GM23338 (cell line): ENCODE data around the gene DYNLT4. TPM values are rescaled to one million over a fixed set of nuclear protein-coding genes. Genes with fewer than 3 reads are reported as not detected.

Experiments used
- ATAC-seq: fragments of 200-7000 bp; cut with Tn5 transposase; 3 replicates; pipeline ENCODE4 v1.9.1; 2020
- DNase-seq: peaks from one replicate; pipeline ENCODE4 v3.0.0-alpha.2; 2015; ENCODE audit warnings: low spot score
- H2AFZ ChIP-seq: fragments of 200-600 bp; sonication (generic); 2 replicates; pipeline ENCODE4 v1.8.0; 2016; ENCODE audit warnings: antibody characterized with exemption, mild to moderate bottlenecking, moderate library complexity
- H3F3A ChIP-seq: fragments of 200-600 bp; sonication (generic); replicated peaks from 2 replicates; pipeline ENCODE4 v1.8.0; 2017; ENCODE audit warnings: antibody characterized with exemption, mixed run types, low read depth
- H3K27ac ChIP-seq: fragments of 200-600 bp; sonication (generic); 2 replicates; pipeline ENCODE4 v1.6.1; 2016; ENCODE audit warnings: low read depth
- H3K27me3 ChIP-seq: fragments of 200-600 bp; sonication (generic); 2 replicates; pipeline ENCODE4 v1.8.0; 2016; ENCODE audit warnings: mild to moderate bottlenecking, mixed run types, moderate library complexity; ENCODE audit not compliant: insufficient read depth
- H3K36me3 ChIP-seq: fragments of 200-600 bp; sonication (generic); 2 replicates; pipeline ENCODE4 v1.8.0; 2016; ENCODE audit warnings: mild to moderate bottlenecking; ENCODE audit not compliant: insufficient read depth
- H3K4me1 ChIP-seq: fragments of 200-600 bp; sonication (generic); 2 replicates; pipeline ENCODE4 v1.8.0; 2016; ENCODE audit warnings: mild to moderate bottlenecking, moderate library complexity; ENCODE audit not compliant: insufficient read depth
- H3K4me2 ChIP-seq: fragments of 200-600 bp; sonication (generic); 2 replicates; pipeline ENCODE4 v1.7.1; 2017; ENCODE audit warnings: mixed run types
- H3K4me3 ChIP-seq: fragments of 200-600 bp; sonication (generic); 2 replicates; pipeline ENCODE4 v1.6.1; 2016; ENCODE audit warnings: mixed run types
- H3K79me2 ChIP-seq: fragments of 200-600 bp; sonication (generic); replicated peaks from 2 replicates; pipeline ENCODE4 v1.8.0; 2017; ENCODE audit warnings: mild to moderate bottlenecking; ENCODE audit not compliant: insufficient read depth
- H3K9me2 ChIP-seq: fragments of 200-600 bp; sonication (generic); 2 replicates; pipeline ENCODE4 v1.8.0; 2017; ENCODE audit not compliant: insufficient read depth
- H4K20me1 ChIP-seq: fragments of 200-600 bp; sonication (generic); replicated peaks from 2 replicates; pipeline ENCODE4 v1.8.0; 2017; ENCODE audit warnings: mild to moderate bottlenecking; ENCODE audit not compliant: insufficient read depth
- H3K27ac Mint-ChIP-seq: 2 replicates; pipeline ENCODE4 v1.8.0; 2020; ENCODE audit warnings: inconsistent platforms, mild to moderate bottlenecking, moderate library complexity, mixed read lengths
- H3K27me3 Mint-ChIP-seq: 3 replicates; pipeline ENCODE4 v1.8.0; 2022; ENCODE audit warnings: low read depth, mild to moderate bottlenecking, moderate library complexity, mixed read lengths, inconsistent platforms; ENCODE audit not compliant: insufficient read depth, poor library complexity
- H3K36me3 Mint-ChIP-seq: 3 replicates; pipeline ENCODE4 v1.8.0; 2021; ENCODE audit warnings: low read depth, mild to moderate bottlenecking, inconsistent platforms, moderate library complexity, mixed read lengths
- H3K4me1 Mint-ChIP-seq: 3 replicates; pipeline ENCODE4 v1.8.0; 2020; ENCODE audit warnings: mild to moderate bottlenecking, inconsistent platforms, mixed read lengths
- H3K4me3 Mint-ChIP-seq: 3 replicates; pipeline ENCODE4 v1.8.0; 2021; ENCODE audit warnings: moderate library complexity, mild to moderate bottlenecking, inconsistent platforms, mixed read lengths
- H3K9me3 Mint-ChIP-seq: 3 replicates; pipeline ENCODE4 v1.8.0; 2020; ENCODE audit warnings: moderate library complexity, mild to moderate bottlenecking, inconsistent platforms, mixed read lengths
- CREB1 ChIP-seq: fragments of 250-450 bp; sonication (Bioruptor Pico); IDR thresholded peaks from 2 replicates; pipeline ENCODE4 v1.5.0; 2020; ENCODE audit warnings: low read depth, mild to moderate bottlenecking, moderate library complexity
- ETS1 ChIP-seq: IDR thresholded peaks from 2 replicates; pipeline ENCODE4 v1.6.1; 2016; ENCODE audit warnings: antibody characterized with exemption
- EZH2 ChIP-seq: fragments of 200-600 bp; sonication (generic); IDR thresholded peaks from one replicate; pipeline ENCODE4 v1.8.0; 2017; ENCODE audit warnings: antibody characterized with exemption, mild to moderate bottlenecking, low read depth; ENCODE audit not compliant: unreplicated experiment
- JUNB ChIP-seq: IDR thresholded peaks from one replicate; pipeline ENCODE4 v1.6.1; 2016; ENCODE audit warnings: antibody characterized with exemption; ENCODE audit not compliant: unreplicated experiment
- NANOG ChIP-seq: IDR thresholded peaks from 2 replicates; pipeline ENCODE4 v1.6.1; 2016; ENCODE audit warnings: antibody characterized with exemption, borderline replicate concordance
- POLR2AphosphoS5 ChIP-seq: IDR thresholded peaks from 2 replicates; pipeline ENCODE4 v1.6.1; 2016; ENCODE audit warnings: antibody characterized with exemption, low read depth
- STAT1 ChIP-seq: IDR thresholded peaks from one replicate; pipeline ENCODE4 v1.6.1; 2016; ENCODE audit warnings: antibody characterized with exemption; ENCODE audit not compliant: unreplicated experiment
- ZNF114 ChIP-seq: fragments of 250-450 bp; sonication (Bioruptor Pico); IDR thresholded peaks from 2 replicates; pipeline ENCODE4 v1.5.0; 2020; ENCODE audit warnings: mild to moderate bottlenecking, moderate library complexity
- ZNF331 ChIP-seq: fragments of 250-450 bp; sonication (Bioruptor Pico); IDR thresholded peaks from 2 replicates; pipeline ENCODE4 v1.5.0; 2020; ENCODE audit warnings: low read depth, mild to moderate bottlenecking, moderate library complexity
- polyA plus RNA-seq: library from polyadenylated mRNA; unstranded; fragments of >200 nt; fragmentation: Nextera tagmentation; extraction: Ambion mirVana; gene quantifications from 2 replicates; pipeline ENCODE4 v1.2.1, GENCODE V29; 2016
- total RNA-seq: library from RNA; depleted of rRNA; stranded (reverse); fragments of >200 nt; shearing (Covaris generic); gene quantifications from 2 replicates; pipeline ENCODE4 v1.2.3, GENCODE V29; 2014
- TF ChIP-seq, protein P1 (sequence below): fragments of 250-450 bp; sonication (Bioruptor Pico); IDR thresholded peaks from 2 replicates; pipeline ENCODE4 v1.5.0; 2020; ENCODE audit warnings: mild to moderate bottlenecking, moderate library complexity
- TF ChIP-seq, protein P2 (sequence below): IDR thresholded peaks from one replicate; pipeline ENCODE4 v1.6.1; 2018; ENCODE audit warnings: antibody characterized with exemption; ENCODE audit not compliant: unreplicated experiment
- TF ChIP-seq, protein P3 (sequence below), 2 experiments: fragments of 200-600 bp in 1 of 2; sonication (generic) in 1 of 2; conservative IDR thresholded peaks; 2 replicates each; pipeline versions ENCODE4 v1.5.1 to v1.6.1; 2016 to 2017; ENCODE audit warnings: antibody characterized with exemption in 2 of 2, low read depth in 2 of 2, mild to moderate bottlenecking in 2 of 2, moderate library complexity in 1 of 2

The DYNLT4 gene
- total and polyA plus RNA-seq, 2 experiments from 2014 or later, result 0.73 TPM; not detected in 1

GRCh38 chr1:44830900-44831304 lies 23.8 kb upstream of the DYNLT4 start:
- Histone ChIP-seq H3K4me2 (no peak overlapping the region), H3K27ac (no peak overlapping the region), H3K79me2 (no peaks in the 10 kb centered on the region), H2AFZ (peak overlapping the region; percentile 78; the same call in 1 of the 2 replicates), H3K9me2 (no peaks in the 10 kb centered on the region), H3K4me3 (no peak overlapping the region), H3K27me3 (no peaks in the 10 kb centered on the region), H3F3A (no peaks in the 10 kb centered on the region), H4K20me1 (no peaks in the 10 kb centered on the region), H3K4me1 (no peaks in the 10 kb centered on the region), H3K36me3 (no peaks in the 10 kb centered on the region)
- Mint-ChIP-seq H3K9me3 (no peaks in the 10 kb centered on the region), H3K27ac (no peak overlapping the region), H3K4me1 (peaks cover 19% of the 10 kb centered on the region), H3K27me3 (peaks cover 5% of the 10 kb centered on the region), H3K36me3 (no peaks in the 10 kb centered on the region), H3K4me3 (no peak overlapping the region)
- TF ChIP-seq, protein P1, sequence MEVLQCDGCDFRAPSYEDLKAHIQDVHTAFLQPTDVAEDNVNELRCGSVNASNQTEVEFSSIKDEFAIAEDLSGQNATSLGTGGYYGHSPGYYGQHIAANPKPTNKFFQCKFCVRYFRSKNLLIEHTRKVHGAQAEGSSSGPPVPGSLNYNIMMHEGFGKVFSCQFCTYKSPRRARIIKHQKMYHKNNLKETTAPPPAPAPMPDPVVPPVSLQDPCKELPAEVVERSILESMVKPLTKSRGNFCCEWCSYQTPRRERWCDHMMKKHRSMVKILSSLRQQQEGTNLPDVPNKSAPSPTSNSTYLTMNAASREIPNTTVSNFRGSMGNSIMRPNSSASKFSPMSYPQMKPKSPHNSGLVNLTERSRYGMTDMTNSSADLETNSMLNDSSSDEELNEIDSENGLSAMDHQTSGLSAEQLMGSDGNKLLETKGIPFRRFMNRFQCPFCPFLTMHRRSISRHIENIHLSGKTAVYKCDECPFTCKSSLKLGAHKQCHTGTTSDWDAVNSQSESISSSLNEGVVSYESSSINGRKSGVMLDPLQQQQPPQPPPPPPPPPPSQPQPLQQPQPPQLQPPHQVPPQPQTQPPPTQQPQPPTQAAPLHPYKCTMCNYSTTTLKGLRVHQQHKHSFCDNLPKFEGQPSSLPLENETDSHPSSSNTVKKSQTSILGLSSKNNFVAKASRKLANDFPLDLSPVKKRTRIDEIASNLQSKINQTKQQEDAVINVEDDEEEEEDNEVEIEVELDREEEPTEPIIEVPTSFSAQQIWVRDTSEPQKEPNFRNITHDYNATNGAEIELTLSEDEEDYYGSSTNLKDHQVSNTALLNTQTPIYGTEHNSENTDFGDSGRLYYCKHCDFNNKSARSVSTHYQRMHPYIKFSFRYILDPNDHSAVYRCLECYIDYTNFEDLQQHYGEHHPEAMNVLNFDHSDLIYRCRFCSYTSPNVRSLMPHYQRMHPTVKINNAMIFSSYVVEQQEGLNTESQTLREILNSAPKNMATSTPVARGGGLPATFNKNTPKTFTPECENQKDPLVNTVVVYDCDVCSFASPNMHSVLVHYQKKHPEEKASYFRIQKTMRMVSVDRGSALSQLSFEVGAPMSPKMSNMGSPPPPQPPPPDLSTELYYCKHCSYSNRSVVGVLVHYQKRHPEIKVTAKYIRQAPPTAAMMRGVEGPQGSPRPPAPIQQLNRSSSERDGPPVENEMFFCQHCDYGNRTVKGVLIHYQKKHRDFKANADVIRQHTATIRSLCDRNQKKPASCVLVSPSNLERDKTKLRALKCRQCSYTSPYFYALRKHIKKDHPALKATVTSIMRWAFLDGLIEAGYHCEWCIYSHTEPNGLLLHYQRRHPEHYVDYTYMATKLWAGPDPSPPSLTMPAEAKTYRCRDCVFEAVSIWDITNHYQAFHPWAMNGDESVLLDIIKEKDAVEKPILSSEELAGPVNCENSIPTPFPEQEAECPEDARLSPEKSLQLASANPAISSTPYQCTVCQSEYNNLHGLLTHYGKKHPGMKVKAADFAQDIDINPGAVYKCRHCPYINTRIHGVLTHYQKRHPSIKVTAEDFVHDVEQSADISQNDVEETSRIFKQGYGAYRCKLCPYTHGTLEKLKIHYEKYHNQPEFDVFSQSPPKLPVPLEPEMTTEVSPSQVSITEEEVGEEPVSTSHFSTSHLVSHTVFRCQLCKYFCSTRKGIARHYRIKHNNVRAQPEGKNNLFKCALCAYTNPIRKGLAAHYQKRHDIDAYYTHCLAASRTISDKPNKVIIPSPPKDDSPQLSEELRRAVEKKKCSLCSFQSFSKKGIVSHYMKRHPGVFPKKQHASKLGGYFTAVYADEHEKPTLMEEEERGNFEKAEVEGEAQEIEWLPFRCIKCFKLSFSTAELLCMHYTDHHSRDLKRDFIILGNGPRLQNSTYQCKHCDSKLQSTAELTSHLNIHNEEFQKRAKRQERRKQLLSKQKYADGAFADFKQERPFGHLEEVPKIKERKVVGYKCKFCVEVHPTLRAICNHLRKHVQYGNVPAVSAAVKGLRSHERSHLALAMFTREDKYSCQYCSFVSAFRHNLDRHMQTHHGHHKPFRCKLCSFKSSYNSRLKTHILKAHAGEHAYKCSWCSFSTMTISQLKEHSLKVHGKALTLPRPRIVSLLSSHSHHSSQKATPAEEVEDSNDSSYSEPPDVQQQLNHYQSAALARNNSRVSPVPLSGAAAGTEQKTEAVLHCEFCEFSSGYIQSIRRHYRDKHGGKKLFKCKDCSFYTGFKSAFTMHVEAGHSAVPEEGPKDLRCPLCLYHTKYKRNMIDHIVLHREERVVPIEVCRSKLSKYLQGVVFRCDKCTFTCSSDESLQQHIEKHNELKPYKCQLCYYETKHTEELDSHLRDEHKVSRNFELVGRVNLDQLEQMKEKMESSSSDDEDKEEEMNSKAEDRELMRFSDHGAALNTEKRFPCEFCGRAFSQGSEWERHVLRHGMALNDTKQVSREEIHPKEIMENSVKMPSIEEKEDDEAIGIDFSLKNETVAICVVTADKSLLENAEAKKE, result no peak
- TF ChIP-seq ZNF114 (CRISPR knock-in tag) (no peak), ETS1 (no peak), CREB1 (CRISPR knock-in tag) (no peak), EZH2 (no peak), POLR2AphosphoS5 (no peak), ZNF331 (CRISPR knock-in tag) (no peak), NANOG (no peak), STAT1 (no peak), JUNB (no peak)
- TF ChIP-seq, protein P2, sequence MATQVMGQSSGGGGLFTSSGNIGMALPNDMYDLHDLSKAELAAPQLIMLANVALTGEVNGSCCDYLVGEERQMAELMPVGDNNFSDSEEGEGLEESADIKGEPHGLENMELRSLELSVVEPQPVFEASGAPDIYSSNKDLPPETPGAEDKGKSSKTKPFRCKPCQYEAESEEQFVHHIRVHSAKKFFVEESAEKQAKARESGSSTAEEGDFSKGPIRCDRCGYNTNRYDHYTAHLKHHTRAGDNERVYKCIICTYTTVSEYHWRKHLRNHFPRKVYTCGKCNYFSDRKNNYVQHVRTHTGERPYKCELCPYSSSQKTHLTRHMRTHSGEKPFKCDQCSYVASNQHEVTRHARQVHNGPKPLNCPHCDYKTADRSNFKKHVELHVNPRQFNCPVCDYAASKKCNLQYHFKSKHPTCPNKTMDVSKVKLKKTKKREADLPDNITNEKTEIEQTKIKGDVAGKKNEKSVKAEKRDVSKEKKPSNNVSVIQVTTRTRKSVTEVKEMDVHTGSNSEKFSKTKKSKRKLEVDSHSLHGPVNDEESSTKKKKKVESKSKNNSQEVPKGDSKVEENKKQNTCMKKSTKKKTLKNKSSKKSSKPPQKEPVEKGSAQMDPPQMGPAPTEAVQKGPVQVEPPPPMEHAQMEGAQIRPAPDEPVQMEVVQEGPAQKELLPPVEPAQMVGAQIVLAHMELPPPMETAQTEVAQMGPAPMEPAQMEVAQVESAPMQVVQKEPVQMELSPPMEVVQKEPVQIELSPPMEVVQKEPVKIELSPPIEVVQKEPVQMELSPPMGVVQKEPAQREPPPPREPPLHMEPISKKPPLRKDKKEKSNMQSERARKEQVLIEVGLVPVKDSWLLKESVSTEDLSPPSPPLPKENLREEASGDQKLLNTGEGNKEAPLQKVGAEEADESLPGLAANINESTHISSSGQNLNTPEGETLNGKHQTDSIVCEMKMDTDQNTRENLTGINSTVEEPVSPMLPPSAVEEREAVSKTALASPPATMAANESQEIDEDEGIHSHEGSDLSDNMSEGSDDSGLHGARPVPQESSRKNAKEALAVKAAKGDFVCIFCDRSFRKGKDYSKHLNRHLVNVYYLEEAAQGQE, result no peak
- TF ChIP-seq, protein P3, sequence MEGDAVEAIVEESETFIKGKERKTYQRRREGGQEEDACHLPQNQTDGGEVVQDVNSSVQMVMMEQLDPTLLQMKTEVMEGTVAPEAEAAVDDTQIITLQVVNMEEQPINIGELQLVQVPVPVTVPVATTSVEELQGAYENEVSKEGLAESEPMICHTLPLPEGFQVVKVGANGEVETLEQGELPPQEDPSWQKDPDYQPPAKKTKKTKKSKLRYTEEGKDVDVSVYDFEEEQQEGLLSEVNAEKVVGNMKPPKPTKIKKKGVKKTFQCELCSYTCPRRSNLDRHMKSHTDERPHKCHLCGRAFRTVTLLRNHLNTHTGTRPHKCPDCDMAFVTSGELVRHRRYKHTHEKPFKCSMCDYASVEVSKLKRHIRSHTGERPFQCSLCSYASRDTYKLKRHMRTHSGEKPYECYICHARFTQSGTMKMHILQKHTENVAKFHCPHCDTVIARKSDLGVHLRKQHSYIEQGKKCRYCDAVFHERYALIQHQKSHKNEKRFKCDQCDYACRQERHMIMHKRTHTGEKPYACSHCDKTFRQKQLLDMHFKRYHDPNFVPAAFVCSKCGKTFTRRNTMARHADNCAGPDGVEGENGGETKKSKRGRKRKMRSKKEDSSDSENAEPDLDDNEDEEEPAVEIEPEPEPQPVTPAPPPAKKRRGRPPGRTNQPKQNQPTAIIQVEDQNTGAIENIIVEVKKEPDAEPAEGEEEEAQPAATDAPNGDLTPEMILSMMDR (conservative IDR thresholded peaks at IDR 0.05; ENCODE audit: low read depth in 2 of 2), result no peak
- ATAC-seq, result no peak; the same call in 1 of the 3 replicates
- no peak for DNase-seq
